Endothelial cell of umbilical vein (primary cell): ENCODE measurements around the gene LRTM2. TPM values are rescaled to one million over a fixed set of nuclear protein-coding genes. Genes with fewer than 3 reads are reported as not detected.

Source experiments
- BruUV-seq: library from RNA; stranded (reverse); fragments of 400-500 nt; replicated peaks from 2 replicates; lab custom pipeline; 2021; lab: Mats Ljungman, UMichigan
- CTCF ChIA-PET: fragments of 300-600, 350-600 bp; sonication (Branson Sonifier 250); formaldehyde crosslinking; loops from one replicate; lab custom pipeline; 2021; ENCODE audit warnings: antibody characterized with exemption, inconsistent platforms; lab: Charles Lee
- POLR2A ChIA-PET: fragments of 300-600, 350-600 bp; sonication (Branson Sonifier 250); formaldehyde crosslinking; loops from one replicate; lab custom pipeline; 2021; ENCODE audit warnings: antibody characterized with exemption, inconsistent platforms; lab: Charles Lee
- DNase-seq: peaks from one replicate; pipeline ENCODE4 v3.0.0-alpha.2; 2011; ENCODE audit warnings: low read depth, low spot score
- FAIRE-seq: peaks from 2 replicates; lab custom pipeline; 2011; peaks lifted over from hg19 to GRCh38; lab: Jason Lieb, UNC
- H2AFZ ChIP-seq: 2 replicates; pipeline ENCODE4 v1.6.0; 2012; ENCODE audit warnings: low read depth, low read length, control low read depth, inconsistent platforms
- H3K27ac ChIP-seq: 2 replicates; pipeline ENCODE4 v1.5.1; 2011; ENCODE audit warnings: low read depth, mild to moderate bottlenecking, control low read depth, low read length, moderate library complexity; ENCODE audit not compliant: insufficient read depth
- H3K27me3 ChIP-seq, 2 experiments: 2 replicates each; pipeline versions ENCODE4 v1.6.0 to v1.6.1; 2011; ENCODE audit warnings: low read length in 2 of 2, mixed read lengths in 1 of 2; ENCODE audit not compliant: control insufficient read depth in 2 of 2, insufficient read depth in 2 of 2
- H3K36me3 ChIP-seq, 2 experiments: 2 replicates in 1 of 2; 3 replicates in 1 of 2; pipeline ENCODE4 v1.5.1; 2011; ENCODE audit warnings: low read length in 2 of 2, mild to moderate bottlenecking in 1 of 2, moderate library complexity in 1 of 2; ENCODE audit not compliant: control insufficient read depth in 2 of 2, insufficient read depth in 2 of 2; ENCODE audit errors: extremely low read depth in 1 of 2
- H3K4me1 ChIP-seq: 3 replicates; pipeline ENCODE4 v1.5.1; 2011; ENCODE audit warnings: mild to moderate bottlenecking, low read length; ENCODE audit not compliant: control insufficient read depth, insufficient read depth; ENCODE audit errors: extremely low read depth
- H3K4me2 ChIP-seq: 2 replicates; pipeline ENCODE4 v1.6.1; 2011; ENCODE audit warnings: low read length, control low read depth, mixed read lengths; ENCODE audit not compliant: insufficient read depth
- H3K4me3 ChIP-seq, 3 experiments: fragments of 200-600 bp in 1 of 3; sonication (generic), shearing (Covaris generic) in 1 of 3; replicated peaks in 1 of 3; 2 replicates each; pipeline ENCODE4 v1.5.1; 2011 to 2016; ENCODE audit warnings: control low read depth in 3 of 3, low read length in 3 of 3, mild to moderate bottlenecking in 2 of 3, inconsistent platforms in 1 of 3, low read depth in 1 of 3, moderate library complexity in 1 of 3; ENCODE audit not compliant: insufficient read depth in 1 of 3
- H3K79me2 ChIP-seq: 2 replicates; pipeline ENCODE4 v1.6.0; 2012; ENCODE audit warnings: low read length, inconsistent platforms; ENCODE audit not compliant: control insufficient read depth, insufficient read depth
- H3K9ac ChIP-seq: replicated peaks from 2 replicates; pipeline ENCODE3; 2011; ENCODE audit warnings: low read length, control low read depth; ENCODE audit not compliant: insufficient read depth; ENCODE audit errors: extremely low read depth
- H3K9me1 ChIP-seq: replicated peaks from 3 replicates; pipeline ENCODE4 v1.6.0; 2011; ENCODE audit warnings: mild to moderate bottlenecking, low read length; ENCODE audit not compliant: control insufficient read depth, insufficient read depth; ENCODE audit errors: extremely low read depth
- H3K9me3 ChIP-seq: replicated peaks from 2 replicates; pipeline ENCODE4 v1.5.1; 2012; ENCODE audit warnings: low read length, inconsistent platforms; ENCODE audit not compliant: control insufficient read depth, insufficient read depth
- H4K20me1 ChIP-seq: replicated peaks from 2 replicates; pipeline ENCODE3; 2011; ENCODE audit warnings: mild to moderate bottlenecking, low read length; ENCODE audit not compliant: control insufficient read depth, insufficient read depth; ENCODE audit errors: extremely low read depth
- EZH2 ChIP-seq: IDR thresholded peaks from 2 replicates; pipeline ENCODE4 v1.6.1; 2012; ENCODE audit warnings: borderline replicate concordance, low read depth, mild to moderate bottlenecking, moderate library complexity, low read length, inconsistent platforms; ENCODE audit not compliant: severe bottlenecking
- FOS ChIP-seq: IDR thresholded peaks from 2 replicates; pipeline ENCODE4 v1.6.1; 2011; ENCODE audit warnings: mild to moderate bottlenecking, low read length, moderate library complexity, borderline replicate concordance; ENCODE audit not compliant: insufficient read depth
- GATA2 ChIP-seq: IDR thresholded peaks from 2 replicates; pipeline ENCODE4 v1.7.0; 2011; ENCODE audit warnings: low read depth, mild to moderate bottlenecking, moderate library complexity, mixed read lengths, low read length; ENCODE audit not compliant: insufficient read length, insufficient read depth
- JUN ChIP-seq: IDR thresholded peaks from 2 replicates; pipeline ENCODE4 v1.6.1; 2011; ENCODE audit warnings: borderline replicate concordance, low read depth; ENCODE audit not compliant: insufficient read length, insufficient read depth
- MYC ChIP-seq: IDR thresholded peaks from one replicate; pipeline ENCODE4 v1.6.1; 2011; ENCODE audit warnings: mild to moderate bottlenecking, low read depth, low read length
- POLR2A ChIP-seq: IDR thresholded peaks from 2 replicates; pipeline ENCODE4 v1.6.1; 2012; ENCODE audit warnings: low read depth, mild to moderate bottlenecking, control low read depth, low read length
- POLR2AphosphoS5 ChIP-seq: IDR thresholded peaks from 2 replicates; pipeline ENCODE4 v1.6.1; 2012; ENCODE audit warnings: low read depth, mild to moderate bottlenecking, control low read depth, low read length, moderate library complexity; ENCODE audit not compliant: insufficient read depth
- dilution Hi-C: fragments of 300-500 bp; cut with MboI; formaldehyde crosslinking; loops from one replicate; pipeline ENCODE4 v1.15.0; 2019; ENCODE audit warnings: low sequenced_read_pairs; ENCODE audit not compliant: extremely low pct_ligation_motif_present
- intact Hi-C: fragments of 100-400 bp; cut with micrococcal nuclease; formaldehyde crosslinking; loops from one replicate; pipeline ENCODE4 v1.10.0; 2022
- polyA plus RNA-seq, 4 experiments: library from polyadenylated mRNA; depleted of rRNA in 3 of 4; stranded (reverse) in 3 of 4; unstranded in 1 of 4; fragments of >200 nt; gene quantifications; 2 replicates each; pipeline versions ENCODE4 v1.2.1 to v1.2.3, GENCODE V29; 2011 to 2012; ENCODE audit warnings: missing spikeins in 1 of 4
- total RNA-seq: library from RNA; stranded (reverse); gene quantifications from 2 replicates; pipeline ENCODE4 v1.2.3, GENCODE V29; 2021
- TF ChIP-seq, protein P1 (sequence below): IDR thresholded peaks from 2 replicates; pipeline ENCODE4 v1.6.1; 2011; ENCODE audit not compliant: insufficient read depth, insufficient read length
- TF ChIP-seq, protein P2 (sequence below), 2 donors: IDR thresholded peaks; 1 replicate in 1 of 2; 2 replicates in 1 of 2; pipeline ENCODE4 v1.5.1; 2011; ENCODE audit warnings: low read length in 2 of 2, mild to moderate bottlenecking in 2 of 2, moderate library complexity in 2 of 2, control low read depth in 1 of 2, inconsistent platforms in 1 of 2, low read depth in 1 of 2; ENCODE audit not compliant: insufficient read depth in 1 of 2; ENCODE audit errors: extremely low read depth in 1 of 2

The LRTM2 gene
- total and polyA plus RNA-seq, 2 donors (not counting 3 experiments of a cell fraction or from before 2014, with no cell fraction given): not detected

DNA sequence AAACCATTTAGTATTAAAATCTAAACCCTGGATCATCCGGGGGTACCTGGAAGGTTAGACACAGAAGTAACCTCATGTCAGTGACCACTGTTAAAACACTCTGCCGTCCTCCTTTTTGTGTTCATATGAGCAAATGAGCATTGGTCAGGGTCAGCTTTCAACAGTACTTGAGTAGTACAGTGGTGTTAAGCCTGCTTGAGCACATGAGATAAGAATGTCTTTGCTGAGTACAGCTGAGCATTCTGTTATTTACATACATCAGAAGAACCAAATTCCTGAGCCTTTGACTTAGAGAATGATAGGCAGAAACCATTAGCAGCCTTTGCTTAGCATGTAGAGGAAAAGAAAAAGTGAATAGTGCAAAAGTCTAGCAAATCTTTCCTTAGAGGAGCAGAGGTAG is 38.6 kb upstream of the LRTM2 start:
- Histone ChIP-seq H4K20me1 (no peaks in the 10 kb centered on the region), H3K9ac (no peak overlapping the region), H3K9me1 (no peaks in the 10 kb centered on the region), H3K27me3 (no peaks in the 10 kb centered on the region), H3K4me1 (peaks cover 9% of the 10 kb centered on the region), H3K36me3 (peaks cover 6 to 7% of the 10 kb centered on the region in 2 experiments), H3K4me2 (no peak overlapping the region), H3K79me2 (peaks cover 2% of the 10 kb centered on the region), H3K9me3 (no peaks in the 10 kb centered on the region), H2AFZ (no peak overlapping the region), H3K4me3 (no peak overlapping the region), H3K27ac (no peak overlapping the region)
- dilution Hi-C loops: no loop called here
- BruUV-seq: no TSS peak
- ChIA-PET CTCF (interaction anchor here (0.9 to 2.0 kb wide), 4 partner anchors 9 to 127 kb away, joined by 3 to 11 read pairs (median 3); partner anchors contain the start of gene ADIPOR2), POLR2A (no interaction called here)
- intact Hi-C loops: no loop called here
- FAIRE-seq: no peak
- DNase-seq: no peak
- TF ChIP-seq POLR2AphosphoS5 (no peak), POLR2A (no peak), FOS (no peak), GATA2 (no peak), JUN (no peak), MYC (no peak), EZH2 (no peak)
- TF ChIP-seq, protein P1, sequence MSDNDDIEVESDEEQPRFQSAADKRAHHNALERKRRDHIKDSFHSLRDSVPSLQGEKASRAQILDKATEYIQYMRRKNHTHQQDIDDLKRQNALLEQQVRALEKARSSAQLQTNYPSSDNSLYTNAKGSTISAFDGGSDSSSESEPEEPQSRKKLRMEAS: no peak
- TF ChIP-seq, protein P2, sequence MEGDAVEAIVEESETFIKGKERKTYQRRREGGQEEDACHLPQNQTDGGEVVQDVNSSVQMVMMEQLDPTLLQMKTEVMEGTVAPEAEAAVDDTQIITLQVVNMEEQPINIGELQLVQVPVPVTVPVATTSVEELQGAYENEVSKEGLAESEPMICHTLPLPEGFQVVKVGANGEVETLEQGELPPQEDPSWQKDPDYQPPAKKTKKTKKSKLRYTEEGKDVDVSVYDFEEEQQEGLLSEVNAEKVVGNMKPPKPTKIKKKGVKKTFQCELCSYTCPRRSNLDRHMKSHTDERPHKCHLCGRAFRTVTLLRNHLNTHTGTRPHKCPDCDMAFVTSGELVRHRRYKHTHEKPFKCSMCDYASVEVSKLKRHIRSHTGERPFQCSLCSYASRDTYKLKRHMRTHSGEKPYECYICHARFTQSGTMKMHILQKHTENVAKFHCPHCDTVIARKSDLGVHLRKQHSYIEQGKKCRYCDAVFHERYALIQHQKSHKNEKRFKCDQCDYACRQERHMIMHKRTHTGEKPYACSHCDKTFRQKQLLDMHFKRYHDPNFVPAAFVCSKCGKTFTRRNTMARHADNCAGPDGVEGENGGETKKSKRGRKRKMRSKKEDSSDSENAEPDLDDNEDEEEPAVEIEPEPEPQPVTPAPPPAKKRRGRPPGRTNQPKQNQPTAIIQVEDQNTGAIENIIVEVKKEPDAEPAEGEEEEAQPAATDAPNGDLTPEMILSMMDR (IDR thresholded peaks at IDR 0.05; ENCODE audit: extremely low read depth in 1 of 2, insufficient read depth in 1 of 2, low read depth in 1 of 2, low read length in 2 of 2): no peak
